Measurements from ENCODE around the gene CAPZB. TPM values are rescaled to one million over a fixed set of nuclear protein-coding genes. Genes with fewer than 3 reads are reported as not detected.

Gene CAPZB
- polyA plus RNA-seq, 1 donor from 2014 or later, result 159 TPM

DNA sequence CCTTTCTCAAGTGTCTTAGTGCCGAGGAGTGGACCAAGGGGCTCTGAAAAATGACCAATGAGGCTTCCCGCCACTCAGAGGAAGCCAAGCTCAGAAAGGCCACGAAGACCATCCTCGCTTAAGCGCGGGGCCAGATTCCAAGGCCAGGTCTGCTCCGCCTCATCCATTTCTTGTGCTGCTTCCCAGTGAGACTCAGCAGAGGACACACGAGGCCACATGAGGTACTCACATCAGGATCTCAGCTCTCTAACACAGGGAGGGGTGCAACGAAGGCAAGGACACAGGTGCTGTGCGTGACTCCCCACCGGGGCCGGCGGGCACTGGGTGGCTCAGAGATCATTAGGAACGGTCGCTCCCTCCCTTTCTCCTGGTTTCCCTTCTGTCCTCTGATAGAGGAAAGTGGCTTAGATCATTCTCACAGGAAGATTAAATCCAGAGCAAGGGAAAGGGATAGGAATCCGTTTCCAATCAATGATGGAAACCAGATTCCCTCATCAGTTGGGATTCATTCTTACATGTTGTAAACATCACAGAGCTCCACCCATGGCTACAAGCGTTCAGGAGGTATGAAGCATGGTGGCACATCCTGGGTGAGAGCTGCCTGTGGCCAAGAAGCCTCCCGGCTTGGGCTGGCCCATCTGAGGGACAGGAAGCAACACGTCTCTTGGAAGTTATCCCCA is 46.7 kb downstream of the CAPZB start:
- Histone ChIP-seq H3K27ac (ENCODE audit: low read length) (no peak overlapping the region), H3K36me3 (ENCODE audit: insufficient read depth, low read length) (no peaks in the 10 kb centered on the region), H3K4me3 (ENCODE audit: low read length) (no peak overlapping the region), H3K79me2 (replicated peaks; ENCODE audit: insufficient read depth, low read length) (peaks cover 17% of the 10 kb centered on the region), H3K9me2 (ENCODE audit: insufficient read depth, low read length) (no peaks in the 10 kb centered on the region), H3F3A (ENCODE audit: insufficient read depth, low read length, poor library complexity, severe bottlenecking) (no peaks in the 10 kb centered on the region), H3K9ac (ENCODE audit: low read length) (no peak overlapping the region), H3K9me3 (ENCODE audit: low read length) (no peaks in the 10 kb centered on the region), H4K20me1 (ENCODE audit: insufficient read depth) (no peaks in the 10 kb centered on the region), H3K4me2 (ENCODE audit: low read length) (no peak overlapping the region), H3K27me3 (ENCODE audit: insufficient read depth, low read depth, low read length) (no peaks in the 10 kb centered on the region), H2AFZ (ENCODE audit: low read depth, low read length) (no peak overlapping the region)
- TF ChIP-seq SMC3 (conservative IDR thresholded peaks at IDR 0.05; ENCODE audit: poor library complexity), result no peak
- TF ChIP-seq TAF1 (IDR thresholded peaks at IDR 0.05; ENCODE audit: low read depth), result no peak
- TF ChIP-seq EP300 (conservative IDR thresholded peaks at IDR 0.05; ENCODE audit: poor library complexity, severe bottlenecking), result no peak
- no peak for TF ChIP-seq POLR2AphosphoS5 (IDR thresholded peaks at IDR 0.05)
- TF ChIP-seq MXI1 (conservative IDR thresholded peaks at IDR 0.05; ENCODE audit: poor library complexity, severe bottlenecking), result no peak
- TF ChIP-seq, protein P1, sequence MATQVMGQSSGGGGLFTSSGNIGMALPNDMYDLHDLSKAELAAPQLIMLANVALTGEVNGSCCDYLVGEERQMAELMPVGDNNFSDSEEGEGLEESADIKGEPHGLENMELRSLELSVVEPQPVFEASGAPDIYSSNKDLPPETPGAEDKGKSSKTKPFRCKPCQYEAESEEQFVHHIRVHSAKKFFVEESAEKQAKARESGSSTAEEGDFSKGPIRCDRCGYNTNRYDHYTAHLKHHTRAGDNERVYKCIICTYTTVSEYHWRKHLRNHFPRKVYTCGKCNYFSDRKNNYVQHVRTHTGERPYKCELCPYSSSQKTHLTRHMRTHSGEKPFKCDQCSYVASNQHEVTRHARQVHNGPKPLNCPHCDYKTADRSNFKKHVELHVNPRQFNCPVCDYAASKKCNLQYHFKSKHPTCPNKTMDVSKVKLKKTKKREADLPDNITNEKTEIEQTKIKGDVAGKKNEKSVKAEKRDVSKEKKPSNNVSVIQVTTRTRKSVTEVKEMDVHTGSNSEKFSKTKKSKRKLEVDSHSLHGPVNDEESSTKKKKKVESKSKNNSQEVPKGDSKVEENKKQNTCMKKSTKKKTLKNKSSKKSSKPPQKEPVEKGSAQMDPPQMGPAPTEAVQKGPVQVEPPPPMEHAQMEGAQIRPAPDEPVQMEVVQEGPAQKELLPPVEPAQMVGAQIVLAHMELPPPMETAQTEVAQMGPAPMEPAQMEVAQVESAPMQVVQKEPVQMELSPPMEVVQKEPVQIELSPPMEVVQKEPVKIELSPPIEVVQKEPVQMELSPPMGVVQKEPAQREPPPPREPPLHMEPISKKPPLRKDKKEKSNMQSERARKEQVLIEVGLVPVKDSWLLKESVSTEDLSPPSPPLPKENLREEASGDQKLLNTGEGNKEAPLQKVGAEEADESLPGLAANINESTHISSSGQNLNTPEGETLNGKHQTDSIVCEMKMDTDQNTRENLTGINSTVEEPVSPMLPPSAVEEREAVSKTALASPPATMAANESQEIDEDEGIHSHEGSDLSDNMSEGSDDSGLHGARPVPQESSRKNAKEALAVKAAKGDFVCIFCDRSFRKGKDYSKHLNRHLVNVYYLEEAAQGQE (IDR thresholded peaks at IDR 0.05; ENCODE audit: borderline replicate concordance), result no peak
- TF ChIP-seq, protein P2, sequence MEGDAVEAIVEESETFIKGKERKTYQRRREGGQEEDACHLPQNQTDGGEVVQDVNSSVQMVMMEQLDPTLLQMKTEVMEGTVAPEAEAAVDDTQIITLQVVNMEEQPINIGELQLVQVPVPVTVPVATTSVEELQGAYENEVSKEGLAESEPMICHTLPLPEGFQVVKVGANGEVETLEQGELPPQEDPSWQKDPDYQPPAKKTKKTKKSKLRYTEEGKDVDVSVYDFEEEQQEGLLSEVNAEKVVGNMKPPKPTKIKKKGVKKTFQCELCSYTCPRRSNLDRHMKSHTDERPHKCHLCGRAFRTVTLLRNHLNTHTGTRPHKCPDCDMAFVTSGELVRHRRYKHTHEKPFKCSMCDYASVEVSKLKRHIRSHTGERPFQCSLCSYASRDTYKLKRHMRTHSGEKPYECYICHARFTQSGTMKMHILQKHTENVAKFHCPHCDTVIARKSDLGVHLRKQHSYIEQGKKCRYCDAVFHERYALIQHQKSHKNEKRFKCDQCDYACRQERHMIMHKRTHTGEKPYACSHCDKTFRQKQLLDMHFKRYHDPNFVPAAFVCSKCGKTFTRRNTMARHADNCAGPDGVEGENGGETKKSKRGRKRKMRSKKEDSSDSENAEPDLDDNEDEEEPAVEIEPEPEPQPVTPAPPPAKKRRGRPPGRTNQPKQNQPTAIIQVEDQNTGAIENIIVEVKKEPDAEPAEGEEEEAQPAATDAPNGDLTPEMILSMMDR (IDR thresholded peaks at IDR 0.05; ENCODE audit: poor library complexity, severe bottlenecking), result no peak
- TF ChIP-seq EZH2 (IDR thresholded peaks at IDR 0.05; ENCODE audit: borderline replicate concordance, insufficient read depth, low read length, poor library complexity, severe bottlenecking), result no peak
- no peak for TF ChIP-seq RAD21 (conservative IDR thresholded peaks at IDR 0.05)

DNA sequence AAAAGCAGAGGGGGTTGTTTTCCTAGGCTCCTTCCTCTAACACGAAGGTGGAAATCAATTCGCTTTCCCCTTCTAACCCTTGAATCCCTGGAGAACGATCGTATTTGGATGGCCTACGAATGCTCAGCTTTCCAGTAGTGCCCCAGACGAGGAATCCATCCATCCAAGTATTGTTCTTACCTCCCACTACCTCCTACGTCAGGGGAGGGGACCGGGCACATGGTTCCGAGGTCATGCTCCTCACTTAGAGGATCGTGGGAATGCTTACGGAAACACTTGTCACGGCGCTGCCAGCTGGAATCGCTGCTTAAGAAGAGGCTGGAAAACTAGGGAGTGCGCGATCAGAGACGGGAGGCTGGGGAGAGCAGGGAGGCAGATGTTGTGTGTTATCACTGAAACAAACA is 47.4 kb downstream of the CAPZB start:
- H3K4me3 ChIP-seq (ENCODE audit: low read length), result no peak overlapping the region
- H3K4me2 ChIP-seq (ENCODE audit: low read length), result no peak overlapping the region
- no peak overlapping the region for H3K9ac ChIP-seq (ENCODE audit: low read length)
- no peaks in the 10 kb centered on the region for H4K20me1 ChIP-seq (ENCODE audit: insufficient read depth)
- H3K27ac ChIP-seq (ENCODE audit: low read length), result no peak overlapping the region
- H3K79me2 ChIP-seq (replicated peaks; ENCODE audit: insufficient read depth, low read length), result peaks cover 12% of the 10 kb centered on the region
- no peak overlapping the region for H2AFZ ChIP-seq (ENCODE audit: low read depth, low read length)
- no peaks in the 10 kb centered on the region for H3F3A ChIP-seq (ENCODE audit: insufficient read depth, low read length, poor library complexity, severe bottlenecking)
- TF ChIP-seq TAF1 (IDR thresholded peaks at IDR 0.05; ENCODE audit: low read depth), result no peak
- TF ChIP-seq, protein P2 (IDR thresholded peaks at IDR 0.05; ENCODE audit: poor library complexity, severe bottlenecking), result no peak
- no peak for TF ChIP-seq MXI1 (conservative IDR thresholded peaks at IDR 0.05; ENCODE audit: poor library complexity, severe bottlenecking)
- TF ChIP-seq, protein P1 (IDR thresholded peaks at IDR 0.05; ENCODE audit: borderline replicate concordance), result no peak
- TF ChIP-seq RAD21 (conservative IDR thresholded peaks at IDR 0.05), result no peak
- TF ChIP-seq EZH2 (IDR thresholded peaks at IDR 0.05; ENCODE audit: borderline replicate concordance, insufficient read depth, low read length, poor library complexity, severe bottlenecking), result no peak
- TF ChIP-seq SMC3 (conservative IDR thresholded peaks at IDR 0.05; ENCODE audit: poor library complexity), result no peak
- TF ChIP-seq POLR2AphosphoS5 (IDR thresholded peaks at IDR 0.05), result no peak
- no peak for TF ChIP-seq EP300 (conservative IDR thresholded peaks at IDR 0.05; ENCODE audit: poor library complexity, severe bottlenecking)
- no peaks in the 10 kb centered on the region for H3K27me3 ChIP-seq (ENCODE audit: insufficient read depth, low read depth, low read length)
- H3K9me3 ChIP-seq (ENCODE audit: low read length), result no peaks in the 10 kb centered on the region
- H3K9me2 ChIP-seq (ENCODE audit: insufficient read depth, low read length), result no peaks in the 10 kb centered on the region
- no peaks in the 10 kb centered on the region for H3K36me3 ChIP-seq (ENCODE audit: insufficient read depth, low read length)
